ENCODE results near the gene TBC1D16.

The TBC1D16 gene

GRCh38 chr17:79883202-79883601, 152.5 kb downstream of the TBC1D16 start:
- DNase-seq: no peak
